Activated CD4-positive, alpha-beta T cell treated with anti-CD3 and anti-CD28 coated beads, Interleukin-2, amount 50 U/mL, for 48 hours (primary cell): ENCODE data around the gene MIEN1.

Experiments
- DNase-seq, 2 experiments: peaks; one replicate each; pipeline ENCODE4 v3.0.0-alpha.2; 2020

Gene MIEN1

DNA sequence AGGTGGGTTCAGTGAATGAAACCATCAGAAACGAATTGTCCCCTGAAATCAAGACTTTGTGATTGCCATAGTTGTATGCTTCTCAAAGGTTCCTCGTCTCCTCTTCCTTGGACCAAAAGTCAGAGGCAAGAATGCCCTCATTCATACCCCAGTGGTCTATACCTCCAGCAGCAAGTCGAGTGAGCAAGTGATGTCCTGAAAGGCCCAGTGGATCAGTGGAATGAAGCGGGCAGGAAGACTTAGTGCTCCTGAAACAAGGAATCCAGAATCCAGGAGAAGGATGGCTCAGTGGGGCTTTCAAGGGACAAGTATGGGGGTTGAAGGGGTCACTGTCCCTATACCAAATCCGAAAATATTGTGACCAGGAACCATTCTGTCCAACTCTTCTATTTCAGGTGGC lies 35.7 kb downstream of the MIEN1 start:
- no peak for DNase-seq

DNA sequence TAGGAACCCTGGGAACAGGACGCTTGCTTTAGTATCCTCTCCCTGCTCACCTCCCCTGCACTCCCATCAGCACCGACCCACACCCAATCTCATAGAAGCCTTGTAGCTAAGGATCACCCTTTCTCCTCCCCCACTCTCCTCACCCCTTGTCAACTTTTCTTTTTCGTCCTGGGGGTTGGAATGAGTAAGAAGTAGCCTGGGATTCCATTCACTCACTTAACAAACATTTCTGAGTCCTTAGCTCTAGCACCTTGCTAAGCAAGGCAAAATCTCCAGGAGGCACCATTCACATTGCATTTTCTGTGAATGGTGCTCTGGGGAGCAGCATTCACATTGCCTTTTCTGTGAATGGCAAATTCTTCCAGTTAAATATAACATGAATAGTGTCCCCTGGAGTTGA lies 41.4 kb downstream of the MIEN1 start:
- DNase-seq: no peak

DNA sequence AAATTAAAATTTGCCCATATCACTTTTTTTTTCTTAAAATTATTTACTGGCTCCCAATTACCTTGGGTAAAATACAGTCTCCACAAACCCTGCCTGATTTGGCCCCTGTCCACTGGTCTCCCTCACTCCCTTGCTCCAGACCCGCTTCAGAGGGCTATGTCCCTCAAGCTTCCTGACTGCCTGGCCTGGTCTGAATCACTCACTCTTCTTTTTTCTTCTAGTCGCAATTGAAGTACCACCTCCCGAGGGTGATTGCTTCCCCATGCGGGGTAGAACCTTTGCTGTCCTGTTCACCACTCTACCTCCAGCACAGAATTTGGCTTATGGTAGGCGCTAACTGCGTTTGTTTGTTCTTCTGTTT lies 41.9 kb downstream of the MIEN1 start:
- no peak for DNase-seq

DNA sequence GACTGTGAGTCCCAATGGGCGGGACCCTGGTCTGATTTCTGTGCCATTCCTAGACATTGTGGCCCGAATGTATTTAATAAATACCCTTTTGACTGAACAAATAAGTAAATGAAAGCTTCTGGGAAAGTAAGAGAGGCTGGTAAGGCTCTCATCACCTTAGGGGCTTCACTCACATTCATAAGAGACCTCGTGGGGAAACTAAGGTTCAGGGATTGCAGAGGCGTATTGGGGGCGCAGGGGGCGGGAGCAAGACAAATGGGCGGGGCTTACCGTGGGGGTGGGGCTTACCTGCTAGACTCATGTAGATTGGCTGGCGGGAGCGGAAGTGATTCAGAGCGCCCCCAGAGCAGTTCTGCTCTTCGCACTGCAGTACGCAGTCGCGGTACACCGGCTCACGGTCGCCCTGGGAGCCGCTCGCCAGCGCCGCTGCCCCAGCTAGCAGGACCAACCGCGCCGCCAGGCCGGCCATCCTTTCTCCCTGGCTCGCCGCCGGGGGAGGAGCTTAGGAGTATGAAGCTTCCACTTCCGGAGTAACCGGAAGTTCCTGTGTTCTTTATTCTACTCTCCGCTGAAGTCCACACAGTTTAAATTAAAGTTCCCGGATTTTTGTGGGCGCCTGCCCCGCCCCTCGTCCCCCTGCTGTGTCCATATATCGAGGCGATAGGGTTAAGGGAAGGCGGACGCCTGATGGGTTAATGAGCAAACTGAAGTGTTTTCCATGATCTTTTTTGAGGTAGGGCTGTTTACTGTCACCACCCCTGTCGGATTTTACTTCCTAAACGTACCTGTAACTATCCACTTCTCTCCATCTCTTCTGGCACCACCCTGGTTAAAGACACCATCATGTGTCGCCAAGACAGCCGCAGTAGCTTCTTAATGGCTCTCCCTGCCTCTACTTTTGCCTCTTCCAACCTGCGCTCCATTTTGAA lies 42.5 kb downstream of the MIEN1 start, which contains the start of gene PGAP3:
Gene PGAP3 (minus strand): TSS at position 512 of the 929 bp plus-strand sequence. CDS start 43 bp downstream, at position 469.
- peak; percentile 86 to 89 for DNase-seq

DNA sequence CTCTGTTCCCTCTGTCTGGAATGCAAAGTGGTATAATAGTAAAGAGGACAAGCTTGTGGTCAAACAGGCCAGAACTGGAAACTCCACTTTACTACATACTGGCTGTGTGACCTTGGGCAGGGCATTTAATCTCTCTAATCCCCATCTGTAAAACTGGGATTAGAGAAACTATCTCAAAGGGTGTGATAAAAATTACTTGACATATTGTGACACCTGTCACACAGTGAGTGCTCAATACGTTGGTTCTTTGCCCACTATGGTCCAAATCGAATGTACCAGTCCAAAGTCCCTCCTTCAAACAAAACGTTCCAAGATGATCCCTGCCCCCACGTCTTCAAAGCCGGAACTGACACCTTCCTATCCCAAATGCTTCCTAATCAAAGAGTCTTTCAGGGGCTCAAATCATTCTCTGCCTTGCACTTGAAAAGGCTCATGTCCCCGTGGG lies 43.2 kb downstream of the MIEN1 start:
- DNase-seq: no peak

DNA sequence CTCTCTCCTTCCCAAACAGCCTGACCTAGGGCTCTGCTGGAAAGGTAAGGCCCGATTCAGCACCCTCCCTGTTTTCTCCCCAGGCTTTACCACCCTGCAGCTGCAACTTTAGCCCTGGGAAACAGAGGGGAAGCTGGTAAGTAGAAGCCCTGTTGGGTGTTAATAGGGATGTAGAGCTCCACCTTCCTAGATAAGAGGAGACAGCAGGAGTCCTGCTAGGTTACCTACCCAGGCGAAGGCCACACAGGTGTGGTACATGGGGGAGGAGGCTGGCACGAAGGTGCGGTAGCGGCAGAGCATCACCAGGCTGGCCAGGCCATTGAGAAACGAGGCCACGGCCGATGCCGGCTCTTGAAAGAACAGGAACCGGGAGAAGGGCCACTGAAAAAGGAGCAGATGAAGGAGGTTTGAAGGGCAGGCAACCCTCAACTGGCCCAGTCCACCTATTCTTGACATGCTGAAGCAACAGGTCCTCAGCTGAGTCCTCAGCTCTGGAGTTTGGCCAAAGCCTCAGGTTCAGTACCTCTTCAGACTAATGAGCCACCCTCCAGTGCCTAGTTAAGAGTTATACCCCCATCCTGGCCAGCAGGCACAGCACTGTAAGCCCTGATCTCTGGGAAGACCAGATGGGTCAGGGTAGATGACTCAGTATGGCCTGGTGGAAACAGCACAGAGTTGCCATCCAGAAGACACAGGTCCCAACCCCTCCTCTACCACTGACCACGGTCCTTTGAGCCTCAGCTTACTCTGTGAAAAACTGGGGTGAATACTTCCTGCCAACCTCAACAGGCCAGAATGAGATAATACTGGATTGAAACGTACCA lies 45.8 kb downstream of the MIEN1 start:
- DNase-seq: no peak

DNA sequence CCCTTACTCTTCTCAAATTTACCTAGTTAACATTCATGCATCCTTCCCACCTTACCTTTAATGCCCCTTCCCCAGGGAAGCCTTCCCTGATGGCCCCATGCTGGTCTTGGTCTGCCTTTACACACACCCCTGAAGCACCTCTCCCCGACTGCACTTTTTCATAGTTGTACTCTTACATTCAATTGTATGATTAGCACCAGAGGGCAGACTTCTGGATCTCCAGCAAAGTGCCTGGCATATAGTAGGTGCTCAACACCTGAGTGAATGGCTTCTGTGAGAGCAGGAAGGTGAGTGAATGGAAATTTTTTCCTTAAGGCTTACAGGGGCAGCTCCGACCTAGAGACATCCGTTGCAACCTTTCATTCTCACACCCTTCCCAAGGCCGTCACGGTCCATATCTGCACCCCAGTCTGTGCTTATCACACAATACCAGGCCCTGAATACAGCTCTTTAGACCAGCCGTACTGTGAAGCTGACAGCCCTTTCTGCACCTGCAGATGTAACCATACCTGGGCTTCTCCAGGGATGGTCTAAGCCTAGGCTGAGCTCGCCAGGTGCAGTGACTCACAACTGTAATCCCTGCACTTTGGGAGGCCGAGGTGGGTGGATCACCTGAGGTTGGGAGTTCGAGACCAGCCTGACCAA lies 46.9 kb downstream of the MIEN1 start:
- no peak for DNase-seq

DNA sequence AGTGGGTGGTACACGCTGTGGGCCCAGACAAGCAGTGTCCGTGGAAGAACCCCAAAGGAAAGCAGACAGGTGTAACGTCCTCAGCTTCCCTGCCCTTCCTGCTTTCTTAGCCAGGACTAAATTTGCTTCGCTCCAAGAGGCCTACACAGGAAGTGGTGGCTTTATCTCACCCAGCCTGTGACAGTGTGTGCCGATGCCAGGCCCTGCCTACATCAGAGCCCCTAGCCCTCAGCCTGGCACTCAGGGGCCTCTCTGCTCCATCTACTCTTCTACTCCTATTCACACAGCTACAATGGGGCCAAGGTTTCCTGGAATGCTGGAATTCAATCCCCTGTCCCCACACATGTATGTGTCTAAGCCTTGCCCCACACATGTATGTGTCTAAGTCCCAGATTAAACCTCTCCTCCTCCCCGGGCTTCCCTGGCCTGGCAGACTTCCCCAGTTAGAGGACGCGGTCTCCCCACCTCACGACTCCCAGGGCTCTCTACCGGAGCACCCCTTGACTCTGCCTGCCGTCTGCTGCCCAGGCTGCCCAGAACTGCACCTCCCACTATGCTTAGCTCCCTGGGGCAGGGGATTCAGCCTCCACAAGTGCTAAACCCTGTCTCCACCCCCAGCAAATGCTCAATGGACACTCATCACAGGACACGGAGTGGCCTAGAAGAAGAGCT lies 50.7 kb downstream of the MIEN1 start:
- peak; percentile 32 to 44 for DNase-seq
